GM23338 (cell line): ENCODE measurements around the gene CHN2. TPM values are rescaled to one million over a fixed set of nuclear protein-coding genes. Genes with fewer than 3 reads are reported as not detected.

Experiments
- ATAC-seq: fragments of 200-7000 bp; cut with Tn5 transposase; 3 replicates; pipeline ENCODE4 v1.9.1; 2020
- DNase-seq: peaks from one replicate; pipeline ENCODE4 v3.0.0-alpha.2; 2015; ENCODE audit warnings: low spot score
- H2AFZ ChIP-seq: fragments of 200-600 bp; sonication (generic); 2 replicates; pipeline ENCODE4 v1.8.0; 2016; ENCODE audit warnings: antibody characterized with exemption, mild to moderate bottlenecking, moderate library complexity
- H3F3A ChIP-seq: fragments of 200-600 bp; sonication (generic); replicated peaks from 2 replicates; pipeline ENCODE4 v1.8.0; 2017; ENCODE audit warnings: antibody characterized with exemption, mixed run types, low read depth
- H3K27ac ChIP-seq: fragments of 200-600 bp; sonication (generic); 2 replicates; pipeline ENCODE4 v1.6.1; 2016; ENCODE audit warnings: low read depth
- H3K27me3 ChIP-seq: fragments of 200-600 bp; sonication (generic); 2 replicates; pipeline ENCODE4 v1.8.0; 2016; ENCODE audit warnings: mild to moderate bottlenecking, mixed run types, moderate library complexity; ENCODE audit not compliant: insufficient read depth
- H3K36me3 ChIP-seq: fragments of 200-600 bp; sonication (generic); 2 replicates; pipeline ENCODE4 v1.8.0; 2016; ENCODE audit warnings: mild to moderate bottlenecking; ENCODE audit not compliant: insufficient read depth
- H3K4me1 ChIP-seq: fragments of 200-600 bp; sonication (generic); 2 replicates; pipeline ENCODE4 v1.8.0; 2016; ENCODE audit warnings: mild to moderate bottlenecking, moderate library complexity; ENCODE audit not compliant: insufficient read depth
- H3K4me2 ChIP-seq: fragments of 200-600 bp; sonication (generic); 2 replicates; pipeline ENCODE4 v1.7.1; 2017; ENCODE audit warnings: mixed run types
- H3K4me3 ChIP-seq: fragments of 200-600 bp; sonication (generic); 2 replicates; pipeline ENCODE4 v1.6.1; 2016; ENCODE audit warnings: mixed run types
- H3K79me2 ChIP-seq: fragments of 200-600 bp; sonication (generic); replicated peaks from 2 replicates; pipeline ENCODE4 v1.8.0; 2017; ENCODE audit warnings: mild to moderate bottlenecking; ENCODE audit not compliant: insufficient read depth
- H3K9me2 ChIP-seq: fragments of 200-600 bp; sonication (generic); 2 replicates; pipeline ENCODE4 v1.8.0; 2017; ENCODE audit not compliant: insufficient read depth
- H4K20me1 ChIP-seq: fragments of 200-600 bp; sonication (generic); replicated peaks from 2 replicates; pipeline ENCODE4 v1.8.0; 2017; ENCODE audit warnings: mild to moderate bottlenecking; ENCODE audit not compliant: insufficient read depth
- H3K27ac Mint-ChIP-seq: 2 replicates; pipeline ENCODE4 v1.8.0; 2020; ENCODE audit warnings: inconsistent platforms, mild to moderate bottlenecking, moderate library complexity, mixed read lengths
- H3K27me3 Mint-ChIP-seq: 3 replicates; pipeline ENCODE4 v1.8.0; 2022; ENCODE audit warnings: low read depth, mild to moderate bottlenecking, moderate library complexity, mixed read lengths, inconsistent platforms; ENCODE audit not compliant: insufficient read depth, poor library complexity
- H3K36me3 Mint-ChIP-seq: 3 replicates; pipeline ENCODE4 v1.8.0; 2021; ENCODE audit warnings: low read depth, mild to moderate bottlenecking, inconsistent platforms, moderate library complexity, mixed read lengths
- H3K4me1 Mint-ChIP-seq: 3 replicates; pipeline ENCODE4 v1.8.0; 2020; ENCODE audit warnings: mild to moderate bottlenecking, inconsistent platforms, mixed read lengths
- H3K4me3 Mint-ChIP-seq: 3 replicates; pipeline ENCODE4 v1.8.0; 2021; ENCODE audit warnings: moderate library complexity, mild to moderate bottlenecking, inconsistent platforms, mixed read lengths
- H3K9me3 Mint-ChIP-seq: 3 replicates; pipeline ENCODE4 v1.8.0; 2020; ENCODE audit warnings: moderate library complexity, mild to moderate bottlenecking, inconsistent platforms, mixed read lengths
- CREB1 ChIP-seq: fragments of 250-450 bp; sonication (Bioruptor Pico); IDR thresholded peaks from 2 replicates; pipeline ENCODE4 v1.5.0; 2020; ENCODE audit warnings: low read depth, mild to moderate bottlenecking, moderate library complexity
- EZH2 ChIP-seq: fragments of 200-600 bp; sonication (generic); IDR thresholded peaks from one replicate; pipeline ENCODE4 v1.8.0; 2017; ENCODE audit warnings: antibody characterized with exemption, mild to moderate bottlenecking, low read depth; ENCODE audit not compliant: unreplicated experiment
- EZH2phosphoT487 ChIP-seq: fragments of 200-600 bp; sonication (generic); IDR thresholded peaks from one replicate; pipeline ENCODE4 v1.8.1; 2018; ENCODE audit warnings: antibody characterized with exemption; ENCODE audit not compliant: unreplicated experiment
- JUNB ChIP-seq: IDR thresholded peaks from one replicate; pipeline ENCODE4 v1.6.1; 2016; ENCODE audit warnings: antibody characterized with exemption; ENCODE audit not compliant: unreplicated experiment
- NANOG ChIP-seq: IDR thresholded peaks from 2 replicates; pipeline ENCODE4 v1.6.1; 2016; ENCODE audit warnings: antibody characterized with exemption, borderline replicate concordance
- POLR2AphosphoS5 ChIP-seq: IDR thresholded peaks from 2 replicates; pipeline ENCODE4 v1.6.1; 2016; ENCODE audit warnings: antibody characterized with exemption, low read depth
- STAT1 ChIP-seq: IDR thresholded peaks from one replicate; pipeline ENCODE4 v1.6.1; 2016; ENCODE audit warnings: antibody characterized with exemption; ENCODE audit not compliant: unreplicated experiment
- ZNF114 ChIP-seq: fragments of 250-450 bp; sonication (Bioruptor Pico); IDR thresholded peaks from 2 replicates; pipeline ENCODE4 v1.5.0; 2020; ENCODE audit warnings: mild to moderate bottlenecking, moderate library complexity
- ZNF331 ChIP-seq: fragments of 250-450 bp; sonication (Bioruptor Pico); IDR thresholded peaks from 2 replicates; pipeline ENCODE4 v1.5.0; 2020; ENCODE audit warnings: low read depth, mild to moderate bottlenecking, moderate library complexity
- polyA plus RNA-seq: library from polyadenylated mRNA; unstranded; fragments of >200 nt; fragmentation: Nextera tagmentation; extraction: Ambion mirVana; gene quantifications from 2 replicates; pipeline ENCODE4 v1.2.1, GENCODE V29; 2016
- total RNA-seq: library from RNA; depleted of rRNA; stranded (reverse); fragments of >200 nt; shearing (Covaris generic); gene quantifications from 2 replicates; pipeline ENCODE4 v1.2.3, GENCODE V29; 2014
- TF ChIP-seq, protein P1 (sequence below): fragments of 250-450 bp; sonication (Bioruptor Pico); IDR thresholded peaks from 2 replicates; pipeline ENCODE4 v1.5.0; 2020; ENCODE audit warnings: mild to moderate bottlenecking, moderate library complexity
- TF ChIP-seq, protein P2 (sequence below): IDR thresholded peaks from one replicate; pipeline ENCODE4 v1.6.1; 2018; ENCODE audit warnings: antibody characterized with exemption; ENCODE audit not compliant: unreplicated experiment
- TF ChIP-seq, protein P3 (sequence below): IDR thresholded peaks from 2 replicates; pipeline ENCODE4 v1.6.1; 2016; ENCODE audit warnings: antibody characterized with exemption
- TF ChIP-seq, protein P4 (sequence below), 2 experiments: fragments of 200-600 bp in 1 of 2; sonication (generic) in 1 of 2; conservative IDR thresholded peaks; 2 replicates each; pipeline versions ENCODE4 v1.5.1 to v1.6.1; 2016 to 2017; ENCODE audit warnings: antibody characterized with exemption in 2 of 2, low read depth in 2 of 2, mild to moderate bottlenecking in 2 of 2, moderate library complexity in 1 of 2

CHN2 gene
- total and polyA plus RNA-seq, 2 experiments from 2014 or later, result 6.1 to 7.5 TPM

DNA sequence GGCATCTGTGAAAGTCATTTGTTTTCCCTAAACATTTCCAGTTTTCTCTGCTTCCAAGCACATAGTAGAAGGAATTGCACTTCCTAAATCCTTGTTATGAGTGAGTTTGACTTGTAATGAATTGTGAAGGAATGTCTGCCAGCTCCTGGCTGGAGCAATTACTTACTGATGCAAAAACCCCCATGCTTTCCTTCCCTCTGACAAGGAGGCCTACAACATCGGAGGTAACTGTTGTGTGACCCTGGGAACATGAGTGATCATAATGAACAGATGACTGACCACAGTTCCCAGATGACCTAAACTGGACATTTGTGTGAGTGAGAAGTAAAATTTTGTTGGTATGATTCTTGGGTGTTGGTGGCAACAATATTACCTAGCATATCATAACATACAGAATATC lies 26.9 kb upstream of the CHN2 start:
- peaks cover 4% of the 10 kb centered on the region; the same call in 2 of the 3 replicates for H3K4me1 Mint-ChIP-seq
- Histone ChIP-seq H2AFZ (no peak overlapping the region), H4K20me1 (no peaks in the 10 kb centered on the region), H3K36me3 (no peaks in the 10 kb centered on the region), H3K27me3 (no peaks in the 10 kb centered on the region), H3K79me2 (no peaks in the 10 kb centered on the region), H3K4me2 (no peak overlapping the region), H3K27ac (no peak overlapping the region), H3F3A (no peaks in the 10 kb centered on the region), H3K4me3 (no peak overlapping the region), H3K4me1 (no peaks in the 10 kb centered on the region), H3K9me2 (no peaks in the 10 kb centered on the region)
- no peaks in the 10 kb centered on the region for H3K9me3 Mint-ChIP-seq
- DNase-seq (no peak), ATAC-seq (no peak)
- no peak overlapping the region for H3K4me3 Mint-ChIP-seq
- TF ChIP-seq ZNF331 (CRISPR knock-in tag) (no peak), POLR2AphosphoS5 (no peak), STAT1 (no peak), EZH2phosphoT487 (no peak), NANOG (no peak), JUNB (no peak), CREB1 (CRISPR knock-in tag) (no peak), ZNF114 (no peak), EZH2 (no peak)
- TF ChIP-seq, protein P1, sequence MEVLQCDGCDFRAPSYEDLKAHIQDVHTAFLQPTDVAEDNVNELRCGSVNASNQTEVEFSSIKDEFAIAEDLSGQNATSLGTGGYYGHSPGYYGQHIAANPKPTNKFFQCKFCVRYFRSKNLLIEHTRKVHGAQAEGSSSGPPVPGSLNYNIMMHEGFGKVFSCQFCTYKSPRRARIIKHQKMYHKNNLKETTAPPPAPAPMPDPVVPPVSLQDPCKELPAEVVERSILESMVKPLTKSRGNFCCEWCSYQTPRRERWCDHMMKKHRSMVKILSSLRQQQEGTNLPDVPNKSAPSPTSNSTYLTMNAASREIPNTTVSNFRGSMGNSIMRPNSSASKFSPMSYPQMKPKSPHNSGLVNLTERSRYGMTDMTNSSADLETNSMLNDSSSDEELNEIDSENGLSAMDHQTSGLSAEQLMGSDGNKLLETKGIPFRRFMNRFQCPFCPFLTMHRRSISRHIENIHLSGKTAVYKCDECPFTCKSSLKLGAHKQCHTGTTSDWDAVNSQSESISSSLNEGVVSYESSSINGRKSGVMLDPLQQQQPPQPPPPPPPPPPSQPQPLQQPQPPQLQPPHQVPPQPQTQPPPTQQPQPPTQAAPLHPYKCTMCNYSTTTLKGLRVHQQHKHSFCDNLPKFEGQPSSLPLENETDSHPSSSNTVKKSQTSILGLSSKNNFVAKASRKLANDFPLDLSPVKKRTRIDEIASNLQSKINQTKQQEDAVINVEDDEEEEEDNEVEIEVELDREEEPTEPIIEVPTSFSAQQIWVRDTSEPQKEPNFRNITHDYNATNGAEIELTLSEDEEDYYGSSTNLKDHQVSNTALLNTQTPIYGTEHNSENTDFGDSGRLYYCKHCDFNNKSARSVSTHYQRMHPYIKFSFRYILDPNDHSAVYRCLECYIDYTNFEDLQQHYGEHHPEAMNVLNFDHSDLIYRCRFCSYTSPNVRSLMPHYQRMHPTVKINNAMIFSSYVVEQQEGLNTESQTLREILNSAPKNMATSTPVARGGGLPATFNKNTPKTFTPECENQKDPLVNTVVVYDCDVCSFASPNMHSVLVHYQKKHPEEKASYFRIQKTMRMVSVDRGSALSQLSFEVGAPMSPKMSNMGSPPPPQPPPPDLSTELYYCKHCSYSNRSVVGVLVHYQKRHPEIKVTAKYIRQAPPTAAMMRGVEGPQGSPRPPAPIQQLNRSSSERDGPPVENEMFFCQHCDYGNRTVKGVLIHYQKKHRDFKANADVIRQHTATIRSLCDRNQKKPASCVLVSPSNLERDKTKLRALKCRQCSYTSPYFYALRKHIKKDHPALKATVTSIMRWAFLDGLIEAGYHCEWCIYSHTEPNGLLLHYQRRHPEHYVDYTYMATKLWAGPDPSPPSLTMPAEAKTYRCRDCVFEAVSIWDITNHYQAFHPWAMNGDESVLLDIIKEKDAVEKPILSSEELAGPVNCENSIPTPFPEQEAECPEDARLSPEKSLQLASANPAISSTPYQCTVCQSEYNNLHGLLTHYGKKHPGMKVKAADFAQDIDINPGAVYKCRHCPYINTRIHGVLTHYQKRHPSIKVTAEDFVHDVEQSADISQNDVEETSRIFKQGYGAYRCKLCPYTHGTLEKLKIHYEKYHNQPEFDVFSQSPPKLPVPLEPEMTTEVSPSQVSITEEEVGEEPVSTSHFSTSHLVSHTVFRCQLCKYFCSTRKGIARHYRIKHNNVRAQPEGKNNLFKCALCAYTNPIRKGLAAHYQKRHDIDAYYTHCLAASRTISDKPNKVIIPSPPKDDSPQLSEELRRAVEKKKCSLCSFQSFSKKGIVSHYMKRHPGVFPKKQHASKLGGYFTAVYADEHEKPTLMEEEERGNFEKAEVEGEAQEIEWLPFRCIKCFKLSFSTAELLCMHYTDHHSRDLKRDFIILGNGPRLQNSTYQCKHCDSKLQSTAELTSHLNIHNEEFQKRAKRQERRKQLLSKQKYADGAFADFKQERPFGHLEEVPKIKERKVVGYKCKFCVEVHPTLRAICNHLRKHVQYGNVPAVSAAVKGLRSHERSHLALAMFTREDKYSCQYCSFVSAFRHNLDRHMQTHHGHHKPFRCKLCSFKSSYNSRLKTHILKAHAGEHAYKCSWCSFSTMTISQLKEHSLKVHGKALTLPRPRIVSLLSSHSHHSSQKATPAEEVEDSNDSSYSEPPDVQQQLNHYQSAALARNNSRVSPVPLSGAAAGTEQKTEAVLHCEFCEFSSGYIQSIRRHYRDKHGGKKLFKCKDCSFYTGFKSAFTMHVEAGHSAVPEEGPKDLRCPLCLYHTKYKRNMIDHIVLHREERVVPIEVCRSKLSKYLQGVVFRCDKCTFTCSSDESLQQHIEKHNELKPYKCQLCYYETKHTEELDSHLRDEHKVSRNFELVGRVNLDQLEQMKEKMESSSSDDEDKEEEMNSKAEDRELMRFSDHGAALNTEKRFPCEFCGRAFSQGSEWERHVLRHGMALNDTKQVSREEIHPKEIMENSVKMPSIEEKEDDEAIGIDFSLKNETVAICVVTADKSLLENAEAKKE (CRISPR knock-in tag), result no peak
- TF ChIP-seq, protein P2, sequence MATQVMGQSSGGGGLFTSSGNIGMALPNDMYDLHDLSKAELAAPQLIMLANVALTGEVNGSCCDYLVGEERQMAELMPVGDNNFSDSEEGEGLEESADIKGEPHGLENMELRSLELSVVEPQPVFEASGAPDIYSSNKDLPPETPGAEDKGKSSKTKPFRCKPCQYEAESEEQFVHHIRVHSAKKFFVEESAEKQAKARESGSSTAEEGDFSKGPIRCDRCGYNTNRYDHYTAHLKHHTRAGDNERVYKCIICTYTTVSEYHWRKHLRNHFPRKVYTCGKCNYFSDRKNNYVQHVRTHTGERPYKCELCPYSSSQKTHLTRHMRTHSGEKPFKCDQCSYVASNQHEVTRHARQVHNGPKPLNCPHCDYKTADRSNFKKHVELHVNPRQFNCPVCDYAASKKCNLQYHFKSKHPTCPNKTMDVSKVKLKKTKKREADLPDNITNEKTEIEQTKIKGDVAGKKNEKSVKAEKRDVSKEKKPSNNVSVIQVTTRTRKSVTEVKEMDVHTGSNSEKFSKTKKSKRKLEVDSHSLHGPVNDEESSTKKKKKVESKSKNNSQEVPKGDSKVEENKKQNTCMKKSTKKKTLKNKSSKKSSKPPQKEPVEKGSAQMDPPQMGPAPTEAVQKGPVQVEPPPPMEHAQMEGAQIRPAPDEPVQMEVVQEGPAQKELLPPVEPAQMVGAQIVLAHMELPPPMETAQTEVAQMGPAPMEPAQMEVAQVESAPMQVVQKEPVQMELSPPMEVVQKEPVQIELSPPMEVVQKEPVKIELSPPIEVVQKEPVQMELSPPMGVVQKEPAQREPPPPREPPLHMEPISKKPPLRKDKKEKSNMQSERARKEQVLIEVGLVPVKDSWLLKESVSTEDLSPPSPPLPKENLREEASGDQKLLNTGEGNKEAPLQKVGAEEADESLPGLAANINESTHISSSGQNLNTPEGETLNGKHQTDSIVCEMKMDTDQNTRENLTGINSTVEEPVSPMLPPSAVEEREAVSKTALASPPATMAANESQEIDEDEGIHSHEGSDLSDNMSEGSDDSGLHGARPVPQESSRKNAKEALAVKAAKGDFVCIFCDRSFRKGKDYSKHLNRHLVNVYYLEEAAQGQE, result no peak
- TF ChIP-seq, protein P3, sequence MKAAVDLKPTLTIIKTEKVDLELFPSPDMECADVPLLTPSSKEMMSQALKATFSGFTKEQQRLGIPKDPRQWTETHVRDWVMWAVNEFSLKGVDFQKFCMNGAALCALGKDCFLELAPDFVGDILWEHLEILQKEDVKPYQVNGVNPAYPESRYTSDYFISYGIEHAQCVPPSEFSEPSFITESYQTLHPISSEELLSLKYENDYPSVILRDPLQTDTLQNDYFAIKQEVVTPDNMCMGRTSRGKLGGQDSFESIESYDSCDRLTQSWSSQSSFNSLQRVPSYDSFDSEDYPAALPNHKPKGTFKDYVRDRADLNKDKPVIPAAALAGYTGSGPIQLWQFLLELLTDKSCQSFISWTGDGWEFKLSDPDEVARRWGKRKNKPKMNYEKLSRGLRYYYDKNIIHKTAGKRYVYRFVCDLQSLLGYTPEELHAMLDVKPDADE, result no peak
- TF ChIP-seq, protein P4, sequence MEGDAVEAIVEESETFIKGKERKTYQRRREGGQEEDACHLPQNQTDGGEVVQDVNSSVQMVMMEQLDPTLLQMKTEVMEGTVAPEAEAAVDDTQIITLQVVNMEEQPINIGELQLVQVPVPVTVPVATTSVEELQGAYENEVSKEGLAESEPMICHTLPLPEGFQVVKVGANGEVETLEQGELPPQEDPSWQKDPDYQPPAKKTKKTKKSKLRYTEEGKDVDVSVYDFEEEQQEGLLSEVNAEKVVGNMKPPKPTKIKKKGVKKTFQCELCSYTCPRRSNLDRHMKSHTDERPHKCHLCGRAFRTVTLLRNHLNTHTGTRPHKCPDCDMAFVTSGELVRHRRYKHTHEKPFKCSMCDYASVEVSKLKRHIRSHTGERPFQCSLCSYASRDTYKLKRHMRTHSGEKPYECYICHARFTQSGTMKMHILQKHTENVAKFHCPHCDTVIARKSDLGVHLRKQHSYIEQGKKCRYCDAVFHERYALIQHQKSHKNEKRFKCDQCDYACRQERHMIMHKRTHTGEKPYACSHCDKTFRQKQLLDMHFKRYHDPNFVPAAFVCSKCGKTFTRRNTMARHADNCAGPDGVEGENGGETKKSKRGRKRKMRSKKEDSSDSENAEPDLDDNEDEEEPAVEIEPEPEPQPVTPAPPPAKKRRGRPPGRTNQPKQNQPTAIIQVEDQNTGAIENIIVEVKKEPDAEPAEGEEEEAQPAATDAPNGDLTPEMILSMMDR (conservative IDR thresholded peaks at IDR 0.05; ENCODE audit: low read depth in 2 of 2), result no peak
- no peak overlapping the region for H3K27ac Mint-ChIP-seq
- H3K27me3 Mint-ChIP-seq, result peaks cover 2% of the 10 kb centered on the region
- H3K36me3 Mint-ChIP-seq, result no peaks in the 10 kb centered on the region
